NCI-H345 treated with DMSO at 0.1 percent for 48 hours (cell line): Measurements from ENCODE around the gene STT3A.
"Not testable (repeated sequence)": the region's sequence is repeated elsewhere in the genome, so short reads cannot be mapped to it uniquely, and the experiment has no call there.

ENCODE experiments used
- DNase-seq: peaks from one replicate; lab custom pipeline; 2025; ENCODE audit not compliant: unreplicated experiment; lab: John Stamatoyannopoulos, UW

Gene STT3A

GRCh38 chr11:125592305-125593113, at the start of gene STT3A:
Gene STT3A, plus strand, starts transcription at chr11:125592852. Its CDS starts 3,064 bp downstream, at chr11:125595916.
- peak; percentile 97 for DNase-seq

GRCh38 chr11:125550780-125551179, 41.9 kb upstream of the STT3A start:
- DNase-seq = no peak

- no peak for DNase-seq
Observed at GRCh38 chr11:125551835-125552342, 40.8 kb upstream of the STT3A start.

- DNase-seq = no peak
Observed at GRCh38 chr11:125552927-125553326, 39.7 kb upstream of the STT3A start.

- no peak for DNase-seq
Observed at GRCh38 chr11:125553357-125553756, 39.3 kb upstream of the STT3A start.

- no peak for DNase-seq
Observed at GRCh38 chr11:125554038-125554437, 38.6 kb upstream of the STT3A start.

GRCh38 chr11:125559888-125560287, 32.8 kb upstream of the STT3A start:
- DNase-seq = no peak

- no peak for DNase-seq
Observed at GRCh38 chr11:125561924-125562323, 30.7 kb upstream of the STT3A start.

GRCh38 chr11:125562430-125562829, 30.2 kb upstream of the STT3A start:
- DNase-seq = no peak

- no peak for DNase-seq
Observed at GRCh38 chr11:125564357-125564756, 28.3 kb upstream of the STT3A start.

- DNase-seq = no peak
Observed at GRCh38 chr11:125566235-125566634, 26.4 kb upstream of the STT3A start.

GRCh38 chr11:125568970-125569914, 23.4 kb upstream of the STT3A start, which contains the start of gene EI24:
Gene EI24, plus strand, starts transcription at chr11:125569477. Its CDS starts 3,051 bp downstream, at chr11:125572528.
- peak; percentile 84 for DNase-seq

- no peak for DNase-seq
Observed at GRCh38 chr11:125569915-125570621, 22.6 kb upstream of the STT3A start.

GRCh38 chr11:125570952-125571351, 21.7 kb upstream of the STT3A start:
- DNase-seq = no peak

GRCh38 chr11:125572916-125573315, 19.7 kb upstream of the STT3A start:
- DNase-seq = no peak

GRCh38 chr11:125577181-125577580, 15.5 kb upstream of the STT3A start:
- not testable (repeated sequence) for DNase-seq

- no peak for DNase-seq
Observed at GRCh38 chr11:125578783-125579182, 13.9 kb upstream of the STT3A start.

- DNase-seq = no peak
Observed at GRCh38 chr11:125579811-125580210, 12.8 kb upstream of the STT3A start.

- no peak for DNase-seq
Observed at GRCh38 chr11:125583496-125583895, 9.2 kb upstream of the STT3A start.

- no peak for DNase-seq
Observed at GRCh38 chr11:125585487-125585886, 7.2 kb upstream of the STT3A start.

- no peak for DNase-seq
Observed at GRCh38 chr11:125586623-125587022, 6.0 kb upstream of the STT3A start.
